ENCODE results near the gene TBC1D7. TPM values are rescaled to one million over a fixed set of nuclear protein-coding genes. Genes with fewer than 3 reads are reported as not detected.

TBC1D7 gene
- total and polyA plus RNA-seq, 10 of the 15 experiments (the other 5 are each of a cell fraction or from before 2014, with no cell fraction given) = 20.1 to 65.9 (median 31.3) TPM

- FAIRE-seq = no peak
- Histone ChIP-seq H3K36me3 (ENCODE audit: control insufficient read depth in 2 of 2, insufficient read depth in 2 of 2, low read length in 1 of 2) (no peaks in the 10 kb centered on the region), H3K79me2 (ENCODE audit: control insufficient read depth, insufficient read depth, low read length) (no peaks in the 10 kb centered on the region), H3K9ac (ENCODE audit: control insufficient read depth, insufficient read depth, low read length) (no peak overlapping the region), H3K4me2 (ENCODE audit: control insufficient read depth, insufficient read depth) (no peak overlapping the region), H3K27me3 (replicated peaks in 1 of 2; ENCODE audit: control insufficient read depth in 2 of 2, insufficient read depth in 2 of 2, low read length in 1 of 2) (no peaks in the 10 kb centered on the region), H3K4me3 (no peak overlapping the region), H3K9me3 (replicated peaks; ENCODE audit: control insufficient read depth, insufficient read depth, low read length) (no peaks in the 10 kb centered on the region), H2AFZ (ENCODE audit: control insufficient read depth, low read depth, low read length) (no peak overlapping the region), H3K27ac (ENCODE audit: control insufficient read depth, insufficient read depth) (no peak overlapping the region), H4K20me1 (ENCODE audit: control insufficient read depth, insufficient read depth) (no peaks in the 10 kb centered on the region), H3K4me1 (ENCODE audit: control insufficient read depth, insufficient read depth, low read length) (peaks cover 28% of the 10 kb centered on the region)
- ChIA-PET CTCF (interaction anchor here (0.9 kb wide), 1 partner anchor 222 kb away, joined by 3 read pairs; the partner anchor contains the start of gene SIRT5), POLR2A (no interaction called here), SMC1A (ENCODE audit: uncharacterized antibody, unreplicated experiment) (interaction anchor here (0.9 to 9.6 kb wide), 5 partner anchors 23 to 319 kb away, joined by 3 to 135 read pairs (median 3); no protein-coding TSS in a partner anchor), RAD21 (ENCODE audit: unreplicated experiment) (interaction anchor here (1.3 to 7.2 kb wide), 2 partner anchors 73 to 77 kb away, joined by 5 to 126 read pairs; no protein-coding TSS in a partner anchor)
- no peak for ATAC-seq
- no peak for TF ChIP-seq CTCF (IDR thresholded peaks at IDR 0.05 in 2 of 3, conservative IDR thresholded peaks at IDR 0.05 in 1 of 3; ENCODE audit: control insufficient read depth in 2 of 3, extremely low read depth in 1 of 3, insufficient read depth in 1 of 3, low read depth in 3 of 3, low read length in 3 of 3)
- TF ChIP-seq MXI1 (IDR thresholded peaks at IDR 0.05; ENCODE audit: low read depth, low read length) = no peak
- no peak for TF ChIP-seq KAT2A (conservative IDR thresholded peaks at IDR 0.05; ENCODE audit: control insufficient read depth, low read depth, low read length)
- TF ChIP-seq SMARCA5 (IDR thresholded peaks at IDR 0.05) = no peak
- no peak for TF ChIP-seq ZNF274 (IDR thresholded peaks at IDR 0.05; ENCODE audit: insufficient read depth, insufficient read length)
- no peak for TF ChIP-seq ZBTB11 (CRISPR knock-in tag; IDR thresholded peaks at IDR 0.05)
- TF ChIP-seq GABPA (IDR thresholded peaks at IDR 0.05; ENCODE audit: low read depth) = no peak
- TF ChIP-seq CREM (IDR thresholded peaks at IDR 0.05; ENCODE audit: low read depth) = no peak
- no peak for TF ChIP-seq NFIC (IDR thresholded peaks at IDR 0.05; ENCODE audit: low read depth, low read length)
- no peak for TF ChIP-seq ZBTB40 (IDR thresholded peaks at IDR 0.05; ENCODE audit: borderline replicate concordance)
- TF ChIP-seq CEBPB (IDR thresholded peaks at IDR 0.05; ENCODE audit: borderline replicate concordance in 1 of 2, low read depth in 2 of 2, low read length in 2 of 2) = no peak
- TF ChIP-seq BCL11A (IDR thresholded peaks at IDR 0.05; ENCODE audit: low read depth, low read length) = no peak
- no peak for TF ChIP-seq TAF1 (IDR thresholded peaks at IDR 0.05; ENCODE audit: borderline replicate concordance, low read depth, low read length)
- no peak for TF ChIP-seq YY1 (IDR thresholded peaks at IDR 0.05; ENCODE audit: low read depth, low read length)
- TF ChIP-seq GATAD2B (conservative IDR thresholded peaks at IDR 0.05; ENCODE audit: low read depth) = no peak
- in situ Hi-C loops (cut with MboI) = no loop called here
- no TSS peak for BruUV-seq (replicated peaks)
- DNase-seq (ENCODE audit: low read depth, low spot score) = no peak
- WGBS (ENCODE audit: insufficient coverage, insufficient replicate concordance, low lambda C conversion rate, missing lambda C conversion rate) = 93% methylated on average over 9 of the region's 9 CpGs
- intact Hi-C loops (cut with micrococcal nuclease; ENCODE audit: unreplicated experiment) = no loop called here
Measured at GRCh38 chr6:13352165-13352564, 23.8 kb upstream of the TBC1D7 start.

Data from GM12878 (cell line).